ENCODE results near the gene NR1I3.

- TF ChIP-seq, protein P1, sequence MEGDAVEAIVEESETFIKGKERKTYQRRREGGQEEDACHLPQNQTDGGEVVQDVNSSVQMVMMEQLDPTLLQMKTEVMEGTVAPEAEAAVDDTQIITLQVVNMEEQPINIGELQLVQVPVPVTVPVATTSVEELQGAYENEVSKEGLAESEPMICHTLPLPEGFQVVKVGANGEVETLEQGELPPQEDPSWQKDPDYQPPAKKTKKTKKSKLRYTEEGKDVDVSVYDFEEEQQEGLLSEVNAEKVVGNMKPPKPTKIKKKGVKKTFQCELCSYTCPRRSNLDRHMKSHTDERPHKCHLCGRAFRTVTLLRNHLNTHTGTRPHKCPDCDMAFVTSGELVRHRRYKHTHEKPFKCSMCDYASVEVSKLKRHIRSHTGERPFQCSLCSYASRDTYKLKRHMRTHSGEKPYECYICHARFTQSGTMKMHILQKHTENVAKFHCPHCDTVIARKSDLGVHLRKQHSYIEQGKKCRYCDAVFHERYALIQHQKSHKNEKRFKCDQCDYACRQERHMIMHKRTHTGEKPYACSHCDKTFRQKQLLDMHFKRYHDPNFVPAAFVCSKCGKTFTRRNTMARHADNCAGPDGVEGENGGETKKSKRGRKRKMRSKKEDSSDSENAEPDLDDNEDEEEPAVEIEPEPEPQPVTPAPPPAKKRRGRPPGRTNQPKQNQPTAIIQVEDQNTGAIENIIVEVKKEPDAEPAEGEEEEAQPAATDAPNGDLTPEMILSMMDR (conservative IDR thresholded peaks at IDR 0.05; ENCODE audit: low read length) = no peak
- no peak for TF ChIP-seq EZH2phosphoT487 (IDR thresholded peaks at IDR 0.05; ENCODE audit: borderline replicate concordance, low read depth, low read length)
These were observed 4.3 kb upstream of the NR1I3 start for GRCh38 chr1:161242313-161242712.
